Body of pancreas (tissue), 4 donors: Measurements from ENCODE around the gene GPRASP3.

Experiments
- POLR2A ChIP-seq, 3 donors: fragments of 450-650 bp; IDR thresholded peaks; one replicate each; pipeline ENCODE4 v1.6.1; 2016; ENCODE audit warnings: antibody characterized with exemption in 3 of 3, mild to moderate bottlenecking in 2 of 3
- TF ChIP-seq, protein P1 (sequence below), 7 experiments: fragments of 450-650 bp in 4 of 7; fragments of 200-600 bp in 3 of 7; sonication (generic) in 3 of 7; IDR thresholded peaks; one replicate each; pipeline ENCODE4 v1.5.1; 2016 to 2019; ENCODE audit warnings: antibody characterized with exemption in 7 of 7

DNA sequence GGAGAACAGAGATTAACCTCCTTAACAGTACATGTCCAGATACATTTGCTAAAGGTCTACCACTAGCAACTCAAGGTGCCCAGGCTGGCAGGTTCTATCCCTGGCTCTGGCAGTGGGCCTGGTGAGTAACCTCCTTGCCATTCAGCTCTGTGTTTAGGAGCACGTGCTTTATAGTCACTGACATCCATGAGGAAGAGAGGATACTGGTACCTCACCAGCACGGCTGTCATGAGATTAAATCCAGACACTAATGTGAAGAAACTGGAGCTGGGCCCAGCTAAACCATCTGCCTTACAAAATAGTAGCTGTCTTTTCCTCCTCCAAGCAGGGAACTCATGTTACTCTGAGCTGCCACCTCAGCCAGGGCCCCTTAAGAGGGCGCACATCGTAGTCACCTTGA lies 45.3 kb downstream of the GPRASP3 start:
- TF ChIP-seq, protein P1, sequence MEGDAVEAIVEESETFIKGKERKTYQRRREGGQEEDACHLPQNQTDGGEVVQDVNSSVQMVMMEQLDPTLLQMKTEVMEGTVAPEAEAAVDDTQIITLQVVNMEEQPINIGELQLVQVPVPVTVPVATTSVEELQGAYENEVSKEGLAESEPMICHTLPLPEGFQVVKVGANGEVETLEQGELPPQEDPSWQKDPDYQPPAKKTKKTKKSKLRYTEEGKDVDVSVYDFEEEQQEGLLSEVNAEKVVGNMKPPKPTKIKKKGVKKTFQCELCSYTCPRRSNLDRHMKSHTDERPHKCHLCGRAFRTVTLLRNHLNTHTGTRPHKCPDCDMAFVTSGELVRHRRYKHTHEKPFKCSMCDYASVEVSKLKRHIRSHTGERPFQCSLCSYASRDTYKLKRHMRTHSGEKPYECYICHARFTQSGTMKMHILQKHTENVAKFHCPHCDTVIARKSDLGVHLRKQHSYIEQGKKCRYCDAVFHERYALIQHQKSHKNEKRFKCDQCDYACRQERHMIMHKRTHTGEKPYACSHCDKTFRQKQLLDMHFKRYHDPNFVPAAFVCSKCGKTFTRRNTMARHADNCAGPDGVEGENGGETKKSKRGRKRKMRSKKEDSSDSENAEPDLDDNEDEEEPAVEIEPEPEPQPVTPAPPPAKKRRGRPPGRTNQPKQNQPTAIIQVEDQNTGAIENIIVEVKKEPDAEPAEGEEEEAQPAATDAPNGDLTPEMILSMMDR (IDR thresholded peaks at IDR 0.05), result no peak
- no peak for TF ChIP-seq POLR2A (IDR thresholded peaks at IDR 0.05)
